NCI-H69 (cell line): ENCODE measurements around the gene TTC21B.
A peak's percentile ranks its signal among the peaks of the same experiment; 100 is the strongest.
"Not testable (repeated sequence)": the region's sequence is repeated elsewhere in the genome, so short reads cannot be mapped to it uniquely, and the experiment has no call there.

Experiments used
- DNase-seq: peaks from one replicate; lab custom pipeline; 2025; lab: John Stamatoyannopoulos, UW

The TTC21B gene

DNA sequence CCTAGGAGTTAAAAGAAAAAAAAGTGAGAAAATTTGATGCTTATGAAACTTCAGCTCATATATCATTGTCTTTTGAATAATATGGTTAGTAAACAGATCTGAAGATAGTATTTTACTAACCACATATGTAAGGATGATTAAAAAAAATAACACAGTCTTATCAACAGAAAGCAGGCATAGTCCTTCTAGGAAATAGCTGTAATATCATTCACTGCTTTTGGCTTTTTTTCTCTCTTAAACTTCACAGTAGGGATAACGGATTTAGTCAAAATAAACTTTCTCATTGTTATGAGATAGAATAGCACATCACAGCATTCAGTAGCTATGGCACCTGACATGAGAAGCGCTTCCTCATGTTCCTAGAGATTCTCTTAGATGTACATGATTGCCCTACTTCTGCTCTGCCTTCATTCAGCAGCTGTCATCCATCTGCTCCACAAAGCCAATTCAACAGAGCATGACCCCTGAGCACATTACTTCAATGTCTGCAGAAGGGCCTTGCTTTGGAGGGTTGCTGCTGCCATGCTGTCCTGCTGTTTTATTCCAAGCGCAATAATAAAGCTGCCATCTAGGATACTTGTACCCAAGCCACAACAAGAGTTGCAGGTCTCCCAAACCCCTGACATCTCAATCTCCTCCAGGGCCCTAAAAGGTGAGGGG, 67.0 kb downstream of the TTC21B start:
- peak; percentile 73 for DNase-seq

DNA sequence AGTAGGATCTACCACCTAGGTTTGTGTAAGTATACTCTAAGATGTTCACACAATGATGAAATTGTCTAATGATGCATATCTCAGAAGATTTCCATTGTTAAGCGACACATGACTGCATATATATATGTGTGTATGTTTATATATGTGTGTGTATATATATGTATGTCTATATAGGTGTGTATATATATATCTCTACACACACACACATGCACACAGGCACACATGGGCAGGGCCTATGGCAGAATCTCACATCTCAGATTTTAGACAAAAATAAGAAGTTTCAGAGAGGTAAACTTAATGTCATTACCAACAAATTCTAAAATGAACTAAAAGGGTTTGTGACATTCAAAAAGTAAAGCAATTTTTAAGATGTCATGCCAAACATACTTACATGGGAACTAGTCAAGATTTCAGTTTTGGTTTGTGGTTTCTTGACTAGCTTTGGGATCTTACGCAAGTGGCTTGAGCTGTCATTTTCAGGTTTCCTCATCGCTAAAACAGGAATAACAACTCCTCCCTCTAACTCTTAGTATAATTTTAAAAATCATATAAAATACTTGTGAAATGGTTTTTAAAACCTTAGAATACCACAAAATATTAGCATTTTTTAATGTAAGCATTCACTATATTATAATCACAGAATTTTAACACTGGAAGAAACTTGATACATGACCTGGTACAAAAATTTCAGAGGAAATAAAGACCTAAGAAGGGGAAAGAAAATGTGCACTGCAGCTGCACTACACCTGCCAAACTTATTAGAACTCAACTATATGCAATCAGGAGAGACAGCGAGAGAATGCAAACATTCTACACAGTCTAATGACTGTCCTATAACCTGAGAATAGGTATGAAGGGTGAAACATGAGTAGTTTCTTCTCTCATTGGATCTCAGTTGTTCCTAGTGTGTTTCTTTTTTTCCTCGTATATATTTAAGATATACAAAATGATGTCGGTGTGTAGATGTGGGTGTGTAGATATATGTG, 75.7 kb downstream of the TTC21B start:
- no peak for DNase-seq

GRCh38 chr2:165876712-165877111, 76.9 kb downstream of the TTC21B start:
- DNase-seq = peak; percentile 37

- no peak for DNase-seq
Measured at GRCh38 chr2:165876269-165876668, 77.3 kb downstream of the TTC21B start.

DNA sequence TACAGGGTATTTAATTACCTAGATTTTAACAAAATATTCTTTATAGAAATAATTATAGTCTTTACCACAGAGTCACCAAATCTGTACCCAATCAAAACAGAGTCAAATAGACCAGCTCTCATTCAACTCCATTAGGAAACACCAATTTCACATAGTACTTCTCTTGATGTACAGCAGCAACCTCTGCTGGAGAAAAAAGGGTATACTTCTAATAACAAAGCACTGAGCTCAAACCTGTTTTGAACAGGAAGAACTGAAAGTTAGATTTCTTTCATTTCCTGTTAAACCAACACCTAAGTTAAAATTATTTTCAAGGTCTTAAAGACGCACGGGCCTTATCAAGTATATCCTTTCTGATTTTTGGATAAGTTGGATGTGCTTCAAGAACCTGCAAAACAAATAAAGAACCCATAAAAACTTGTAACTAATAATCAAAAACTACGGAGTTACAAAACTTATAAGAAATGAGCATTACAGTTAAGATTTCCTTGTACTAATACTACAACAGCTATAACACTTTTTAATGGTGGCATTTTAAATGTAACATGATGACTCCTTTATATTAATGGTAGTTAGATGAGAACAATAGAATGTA, 79.0 kb downstream of the TTC21B start:
- peak; percentile 87 for DNase-seq

GRCh38 chr2:165872101-165872791, 81.3 kb downstream of the TTC21B start:
- DNase-seq = peak; percentile 7

- DNase-seq = peak; percentile 27
Measured at GRCh38 chr2:165871025-165871424, 82.6 kb downstream of the TTC21B start.

GRCh38 chr2:165870346-165870745, 83.2 kb downstream of the TTC21B start:
- peak; percentile 47 for DNase-seq

DNA sequence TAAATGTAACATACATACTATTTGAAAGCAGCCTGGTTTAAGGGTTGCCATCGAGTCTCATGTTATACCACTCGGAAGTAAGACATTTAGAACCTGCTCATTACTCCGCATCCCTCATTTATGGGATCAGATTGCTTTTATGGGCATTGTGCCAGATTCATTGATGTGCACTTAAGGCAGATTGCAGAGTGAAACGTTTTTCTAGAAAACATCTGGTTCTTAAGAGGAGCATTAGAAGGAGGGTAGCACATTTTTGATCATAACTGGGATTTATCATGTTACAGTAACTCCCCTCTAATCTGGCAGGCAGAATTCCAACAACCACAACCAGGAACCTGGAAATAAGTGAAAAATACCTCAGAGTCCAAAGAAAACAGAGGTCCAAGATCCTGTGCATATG, 85.4 kb downstream of the TTC21B start:
- peak; percentile 94 for DNase-seq

- peak; percentile 16 for DNase-seq
Measured at GRCh38 chr2:165864296-165864695, 89.3 kb downstream of the TTC21B start.

DNA sequence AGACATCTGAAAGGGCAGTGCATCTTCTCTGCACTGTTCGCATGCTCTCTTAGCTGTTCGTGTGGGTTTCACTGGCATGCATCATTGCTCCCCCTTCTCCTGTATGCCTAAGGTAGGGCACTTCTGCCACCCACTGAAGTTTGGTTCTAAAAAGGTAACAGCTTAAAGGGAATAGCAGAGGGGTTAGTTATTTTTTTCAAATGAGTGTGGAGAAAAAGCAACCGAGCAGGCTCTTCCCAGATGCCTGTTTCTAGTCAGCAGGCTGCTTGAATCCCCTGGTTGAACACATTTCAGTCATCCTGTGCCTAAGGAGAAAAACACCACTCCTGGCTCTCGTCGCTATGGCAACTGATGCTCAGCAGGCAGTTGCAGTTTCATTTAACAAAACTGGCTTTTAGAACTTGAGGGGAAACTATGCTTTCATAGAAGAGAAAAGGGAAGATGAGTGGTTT, 89.7 kb downstream of the TTC21B start:
- DNase-seq = peak; percentile 26

DNA sequence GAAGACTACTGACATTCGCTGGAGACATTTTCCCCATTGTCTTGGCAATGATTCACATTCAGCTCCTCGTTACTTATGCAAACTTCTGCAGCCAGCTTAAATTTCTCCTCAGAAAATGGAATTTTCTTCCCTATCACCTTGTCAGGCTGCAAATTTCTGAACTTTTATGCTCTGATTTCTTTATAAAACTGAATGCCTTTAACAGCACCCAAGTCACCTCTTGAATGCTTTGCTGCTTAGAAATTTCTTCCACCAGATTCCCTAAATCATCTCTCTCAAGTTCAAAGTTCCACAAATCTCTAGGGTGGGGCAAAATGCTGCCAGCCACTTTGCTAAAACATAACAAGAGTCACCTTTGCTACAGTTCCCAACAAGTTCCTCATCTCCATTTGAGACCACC, 92.5 kb downstream of the TTC21B start:
- not testable (repeated sequence) for DNase-seq

- not testable (repeated sequence) for DNase-seq
Measured at GRCh38 chr2:165859723-165860122, 93.9 kb downstream of the TTC21B start.

DNA sequence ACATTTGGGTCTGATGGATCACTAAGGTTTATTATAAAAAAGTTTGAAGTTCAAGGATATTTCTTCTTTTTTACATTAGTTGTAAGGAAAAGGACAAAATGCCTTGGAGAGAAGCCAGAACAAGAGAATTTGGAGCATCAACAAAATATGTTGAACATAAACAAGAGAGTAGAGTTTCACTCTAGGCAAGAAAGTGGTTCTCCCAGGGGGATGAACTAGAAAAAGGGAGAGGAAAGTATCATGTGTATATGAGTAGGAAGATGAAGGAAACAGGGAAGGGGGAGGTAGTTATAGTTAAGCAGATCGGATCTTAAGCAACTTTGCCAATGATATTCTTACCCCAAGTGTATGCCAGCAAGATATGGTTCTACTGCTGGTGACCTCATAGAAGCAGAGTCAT, 95.7 kb downstream of the TTC21B start:
- no peak for DNase-seq

DNA sequence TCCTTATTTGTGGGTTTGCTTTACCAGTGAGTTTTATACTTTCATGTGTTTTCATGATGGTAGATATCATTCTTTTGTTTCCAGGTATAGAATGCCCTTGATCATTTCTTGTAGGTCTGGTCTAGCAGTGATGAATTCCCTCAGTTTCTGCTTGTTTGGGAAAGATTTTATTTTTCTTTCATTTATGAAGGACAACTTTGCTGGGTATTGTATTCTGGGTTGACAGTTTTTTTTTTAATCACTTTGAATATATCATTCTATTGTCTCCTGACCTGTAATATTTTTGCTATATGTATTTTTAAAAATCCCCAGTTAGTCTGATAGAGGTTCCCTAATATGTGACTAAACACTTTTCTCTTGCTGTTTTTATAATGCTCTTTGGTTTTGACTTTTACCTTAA, 101.2 kb downstream of the TTC21B start:
- DNase-seq = no peak

DNA sequence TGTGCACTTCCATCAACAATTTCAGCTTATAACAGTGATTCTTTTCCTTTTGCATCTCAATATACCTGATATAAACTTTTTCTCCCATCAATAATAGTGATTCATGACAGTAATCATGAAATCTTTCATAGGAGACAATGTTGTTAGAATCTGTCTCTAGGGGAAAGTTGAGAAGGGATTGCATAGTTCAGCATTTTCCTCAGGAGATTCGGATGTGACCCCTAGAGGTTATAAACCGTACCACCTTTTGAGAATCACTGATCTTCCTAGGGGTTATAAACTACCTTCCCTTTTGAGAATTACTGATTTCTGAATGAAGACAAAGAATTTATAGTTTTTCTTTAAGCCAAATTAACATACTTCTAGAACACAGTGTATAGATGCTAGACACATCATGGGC, 106.6 kb downstream of the TTC21B start:
- DNase-seq = no peak

DNA sequence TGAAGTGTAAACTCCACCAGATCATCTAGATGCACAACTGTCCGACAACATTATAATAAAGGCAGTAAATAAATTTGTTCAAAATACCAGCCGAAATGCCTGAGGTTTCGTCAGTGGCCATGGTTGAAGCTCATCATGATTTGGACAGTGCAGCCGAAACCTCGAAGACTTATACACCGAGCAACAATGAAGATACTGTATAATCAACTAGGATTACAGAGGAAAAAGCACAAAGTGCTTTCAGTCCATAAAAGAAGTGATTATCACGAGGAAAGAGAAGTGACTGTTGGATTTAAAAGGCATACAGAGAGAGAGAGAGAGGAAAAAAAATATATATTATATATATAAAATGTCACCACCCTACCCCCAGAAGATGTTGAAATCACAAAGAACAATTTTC, 107.5 kb downstream of the TTC21B start:
- DNase-seq = no peak

DNA sequence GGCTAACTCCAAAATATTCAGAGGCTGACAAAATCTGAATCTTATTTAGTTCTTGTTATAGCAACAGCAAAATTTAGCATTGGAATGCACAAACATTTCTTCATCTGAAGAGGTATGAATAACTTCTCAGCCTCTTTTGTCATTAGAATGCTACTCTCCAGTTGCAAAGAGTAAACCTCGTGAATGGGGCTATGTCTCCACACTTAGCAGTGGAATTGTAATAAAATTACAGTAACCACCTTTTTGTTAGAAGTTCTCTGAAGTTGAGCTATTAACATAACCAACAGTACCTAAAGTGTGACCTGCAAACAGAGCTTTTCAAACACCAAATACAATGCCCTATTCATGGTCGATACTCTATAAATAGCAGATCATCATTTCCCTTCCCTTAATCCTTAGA, 109.4 kb downstream of the TTC21B start:
- DNase-seq = no peak

- DNase-seq = no peak
Measured at GRCh38 chr2:165843351-165843750, 110.2 kb downstream of the TTC21B start.

DNA sequence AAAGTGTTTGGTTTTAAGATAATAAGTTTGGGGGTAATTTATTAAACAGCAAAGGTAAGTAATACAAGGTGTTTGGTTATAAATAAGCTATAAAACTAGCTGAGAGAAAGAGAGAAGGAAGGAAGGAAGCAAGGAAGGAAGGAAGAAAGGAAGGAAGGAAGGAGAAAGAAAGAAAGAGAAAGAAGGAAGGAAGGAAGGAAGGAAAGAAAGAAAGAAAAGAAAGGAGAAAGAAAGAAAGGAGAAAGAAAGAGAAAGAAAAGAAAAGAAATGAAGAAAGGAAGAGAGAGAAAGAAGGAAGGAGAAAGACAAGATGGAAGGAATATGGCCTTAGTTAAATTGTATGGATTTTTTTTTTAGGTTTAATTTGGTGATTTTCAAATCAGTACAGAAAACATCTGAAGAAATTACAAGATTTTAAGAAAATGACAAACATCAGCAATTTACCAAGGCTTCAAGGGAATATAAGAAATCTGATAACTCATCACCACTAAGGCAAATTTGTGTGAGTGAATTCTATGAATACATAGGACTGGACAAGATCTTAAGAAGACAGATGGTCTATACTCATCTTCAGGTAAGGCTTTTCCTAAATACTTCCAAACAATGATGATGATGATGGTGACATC, 113.1 kb downstream of the TTC21B start:
- no peak for DNase-seq

GRCh38 chr2:165839610-165840009, 114.0 kb downstream of the TTC21B start:
- no peak for DNase-seq

DNA sequence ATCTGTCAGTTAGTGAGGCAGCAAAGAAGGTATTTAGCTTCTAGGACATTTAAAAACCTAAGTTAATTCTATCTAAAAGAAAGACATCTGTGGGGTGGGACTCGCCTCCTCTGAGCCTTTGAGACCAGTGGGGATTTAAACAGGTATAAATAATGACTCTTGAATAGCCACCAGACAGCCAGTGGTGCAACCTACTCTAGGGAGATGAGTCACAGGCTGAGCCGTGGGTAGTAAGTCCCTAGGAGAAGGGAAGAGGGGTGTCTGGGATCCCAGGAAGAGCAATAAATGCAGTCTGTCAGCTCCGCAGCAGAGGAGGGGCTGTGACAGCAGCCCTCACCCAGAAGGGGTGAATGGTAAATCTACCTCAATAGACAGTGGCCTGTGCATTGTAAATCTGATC, 116.5 kb downstream of the TTC21B start:
- no peak for DNase-seq
